Mesenchymal stem cell (in vitro differentiated cells and primary cell): ENCODE data around the gene MACROD2.

ENCODE experiments used
- DNase-seq: peaks from one replicate; pipeline ENCODE4 v3.0.0-alpha.2; 2013
- H2AFZ ChIP-seq: one replicate; pipeline ENCODE4 v1.6.1; 2013; ENCODE audit warnings: low read depth, mild to moderate bottlenecking, control low read depth, inconsistent platforms, low read length, moderate library complexity
- H2AK5ac ChIP-seq: 2 replicates; pipeline ENCODE4 v1.6.1; 2013; ENCODE audit warnings: low read length, moderate library complexity, mild to moderate bottlenecking, inconsistent platforms; ENCODE audit not compliant: severe bottlenecking
- H2BK120ac ChIP-seq: one replicate; pipeline ENCODE4 v1.6.1; 2013; ENCODE audit warnings: low read depth, mild to moderate bottlenecking, inconsistent platforms, low read length, moderate library complexity
- H2BK12ac ChIP-seq, 2 experiments: one replicate each; pipeline ENCODE4 v1.6.1; 2013; ENCODE audit warnings: inconsistent platforms in 2 of 2, low read length in 2 of 2, mild to moderate bottlenecking in 2 of 2, moderate library complexity in 2 of 2, control low read depth in 1 of 2
- H2BK15ac ChIP-seq: one replicate; pipeline ENCODE4 v1.6.1; 2013; ENCODE audit warnings: mild to moderate bottlenecking, low read depth, inconsistent platforms; ENCODE audit not compliant: poor library complexity, severe bottlenecking
- H2BK5ac ChIP-seq: 2 replicates; pipeline ENCODE4 v1.6.1; 2013; ENCODE audit warnings: low read depth, mild to moderate bottlenecking, low read length, control low read depth, inconsistent platforms; ENCODE audit not compliant: poor library complexity, severe bottlenecking
- H3K14ac ChIP-seq, 2 experiments: one replicate each; pipeline ENCODE4 v1.6.1; 2013; ENCODE audit warnings: inconsistent platforms in 2 of 2, low read length in 2 of 2, control low read depth in 1 of 2, mild to moderate bottlenecking in 1 of 2, moderate library complexity in 1 of 2
- H3K18ac ChIP-seq, 2 experiments: one replicate each; pipeline ENCODE4 v1.6.1; 2013; ENCODE audit warnings: inconsistent platforms in 2 of 2, low read length in 2 of 2, control low read depth in 1 of 2, low read depth in 1 of 2, mild to moderate bottlenecking in 1 of 2
- H3K23ac ChIP-seq, 2 experiments: one replicate each; pipeline ENCODE4 v1.6.1; 2013; ENCODE audit warnings: inconsistent platforms in 2 of 2, low read length in 2 of 2, mild to moderate bottlenecking in 2 of 2, moderate library complexity in 2 of 2, control low read depth in 1 of 2
- H3K27ac ChIP-seq: 2 replicates; pipeline ENCODE4 v1.5.1; 2013; ENCODE audit warnings: mild to moderate bottlenecking, moderate library complexity, low read length, control low read depth, inconsistent platforms; ENCODE audit not compliant: poor library complexity, severe bottlenecking
- H3K27me3 ChIP-seq, 2 experiments: 2 replicates each; pipeline versions ENCODE4 v1.6.1 to v1.7.0; 2013; ENCODE audit warnings: low read length in 2 of 2, mild to moderate bottlenecking in 2 of 2, moderate library complexity in 2 of 2, control low read depth in 1 of 2, inconsistent platforms in 1 of 2; ENCODE audit not compliant: control insufficient read depth in 1 of 2, insufficient read depth in 1 of 2
- H3K36me3 ChIP-seq, 2 experiments: 2 replicates each; pipeline versions ENCODE4 v1.6.1 to v1.7.0; 2013; ENCODE audit warnings: low read length in 2 of 2, control low read depth in 1 of 2, inconsistent platforms in 1 of 2, low read depth in 1 of 2, mild to moderate bottlenecking in 1 of 2; ENCODE audit not compliant: insufficient read depth in 2 of 2, control insufficient read depth in 1 of 2
- H3K4ac ChIP-seq, 2 experiments: one replicate each; pipeline ENCODE4 v1.6.1; 2013; ENCODE audit warnings: inconsistent platforms in 2 of 2, low read length in 2 of 2, mild to moderate bottlenecking in 2 of 2, moderate library complexity in 2 of 2, control low read depth in 1 of 2, low read depth in 1 of 2
- H3K4me1 ChIP-seq: 2 replicates; pipeline ENCODE4 v1.6.1; 2013; ENCODE audit warnings: low read depth, low read length, control low read depth; ENCODE audit not compliant: control insufficient read depth, insufficient read depth
- H3K4me2 ChIP-seq: 2 replicates; pipeline ENCODE4 v1.6.1; 2013; ENCODE audit warnings: low read length, mild to moderate bottlenecking, inconsistent platforms; ENCODE audit not compliant: poor library complexity, severe bottlenecking
- H3K4me3 ChIP-seq, 2 experiments: 2 replicates each; pipeline versions ENCODE4 v1.5.1 to v1.7.0; 2013; ENCODE audit warnings: low read length in 2 of 2, mild to moderate bottlenecking in 2 of 2, control low read depth in 1 of 2, low read depth in 1 of 2; ENCODE audit not compliant: insufficient read depth in 1 of 2
- H3K79me1 ChIP-seq: replicated peaks from 2 replicates; pipeline ENCODE4 v1.6.1; 2013; ENCODE audit warnings: mild to moderate bottlenecking, control low read depth, low read length, inconsistent platforms; ENCODE audit not compliant: poor library complexity, severe bottlenecking
- H3K9ac ChIP-seq: 2 replicates; pipeline ENCODE4 v1.7.0; 2013; ENCODE audit warnings: mild to moderate bottlenecking, low read length, moderate library complexity
- H3K9me3 ChIP-seq: 2 replicates; pipeline ENCODE4 v1.7.0; 2013; ENCODE audit warnings: mild to moderate bottlenecking, low read length; ENCODE audit not compliant: control insufficient read depth
- H4K8ac ChIP-seq: one replicate; pipeline ENCODE4 v1.6.1; 2013; ENCODE audit warnings: inconsistent platforms, mild to moderate bottlenecking, low read length, moderate library complexity
- H4K91ac ChIP-seq: one replicate; pipeline ENCODE4 v1.6.1; 2013; ENCODE audit warnings: mild to moderate bottlenecking, low read length, inconsistent platforms
- whole genome bisulfite sequencing: methylation state at CpG from one replicate; pipeline ENCODE4 v1.1.7; 2013; ENCODE audit warnings: mixed read lengths; 5-methylcytosine and 5-hydroxymethylcytosine counted together

MACROD2 gene

GRCh38 chr20:15143478-15143877 lies 1148.2 kb downstream of the MACROD2 start:
- no peak overlapping the region for H2AK5ac ChIP-seq
- H2AFZ ChIP-seq = no peak overlapping the region
- H3K4me1 ChIP-seq = no peaks in the 10 kb centered on the region
- H3K27me3 ChIP-seq = no peaks in the 10 kb centered on the region
- no peak overlapping the region for H3K23ac ChIP-seq
- H3K27ac ChIP-seq = no peak overlapping the region
- H3K4me2 ChIP-seq = no peak overlapping the region
- no peak overlapping the region for H3K14ac ChIP-seq
- H3K18ac ChIP-seq = no peak overlapping the region
- H2BK120ac ChIP-seq = no peak overlapping the region
- H3K36me3 ChIP-seq = no peaks in the 10 kb centered on the region
- 60% methylated on average over 1 of the region's 1 CpG for WGBS
- no peaks in the 10 kb centered on the region for H3K9me3 ChIP-seq
- no peaks in the 10 kb centered on the region for H3K79me1 ChIP-seq
- no peak overlapping the region for H2BK15ac ChIP-seq
- no peak overlapping the region for H3K9ac ChIP-seq
- no peak overlapping the region for H2BK12ac ChIP-seq
- no peak overlapping the region for H2BK5ac ChIP-seq
- DNase-seq = no peak
- no peak overlapping the region for H3K4ac ChIP-seq
- H4K8ac ChIP-seq = no peak overlapping the region
- no peak overlapping the region for H4K91ac ChIP-seq
- H3K4me3 ChIP-seq = no peak overlapping the region

- no peak overlapping the region for H2AFZ ChIP-seq
- H3K14ac ChIP-seq = no peak overlapping the region
- no peak for DNase-seq
- H3K18ac ChIP-seq = no peak overlapping the region
- H4K8ac ChIP-seq = no peak overlapping the region
- no peak overlapping the region for H3K9ac ChIP-seq
- H3K4ac ChIP-seq = no peak overlapping the region
- no peak overlapping the region for H2BK120ac ChIP-seq
- no peak overlapping the region for H3K4me3 ChIP-seq
- no peaks in the 10 kb centered on the region for H3K4me1 ChIP-seq
- no peaks in the 10 kb centered on the region for H3K36me3 ChIP-seq
- H3K4me2 ChIP-seq = no peak overlapping the region
- H2BK15ac ChIP-seq = no peak overlapping the region
- H4K91ac ChIP-seq = no peak overlapping the region
- H3K27me3 ChIP-seq = no peaks in the 10 kb centered on the region
- H2BK12ac ChIP-seq = no peak overlapping the region
- 88% methylated on average over 3 of the region's 3 CpGs for WGBS
- H3K27ac ChIP-seq = no peak overlapping the region
- no peak overlapping the region for H3K23ac ChIP-seq
- no peak overlapping the region for H2BK5ac ChIP-seq
- no peak overlapping the region for H2AK5ac ChIP-seq
- no peaks in the 10 kb centered on the region for H3K9me3 ChIP-seq
- H3K79me1 ChIP-seq = no peaks in the 10 kb centered on the region
Observed at GRCh38 chr20:15144916-15145315, 1149.6 kb downstream of the MACROD2 start.

- H2AK5ac ChIP-seq = no peak overlapping the region
- no peak overlapping the region for H2BK5ac ChIP-seq
- H2BK12ac ChIP-seq = no peak overlapping the region
- no peak overlapping the region for H2BK15ac ChIP-seq
- no peak overlapping the region for H3K27ac ChIP-seq
- H3K27me3 ChIP-seq = no peaks in the 10 kb centered on the region
- no peak overlapping the region for H3K23ac ChIP-seq
- no peak overlapping the region for H3K4ac ChIP-seq
- H2BK120ac ChIP-seq = no peak overlapping the region
- no peak overlapping the region for H3K4me2 ChIP-seq
- H3K4me1 ChIP-seq = no peaks in the 10 kb centered on the region
- DNase-seq = no peak
- no peaks in the 10 kb centered on the region for H3K9me3 ChIP-seq
- no peak overlapping the region for H3K18ac ChIP-seq
- 64% methylated on average over 1 of the region's 2 CpGs for WGBS
- H3K79me1 ChIP-seq = no peaks in the 10 kb centered on the region
- H4K91ac ChIP-seq = no peak overlapping the region
- no peak overlapping the region for H3K14ac ChIP-seq
- no peak overlapping the region for H4K8ac ChIP-seq
- no peaks in the 10 kb centered on the region for H3K36me3 ChIP-seq
- H3K9ac ChIP-seq = no peak overlapping the region
- no peak overlapping the region for H3K4me3 ChIP-seq
- H2AFZ ChIP-seq = no peak overlapping the region
Observed at GRCh38 chr20:15146948-15147347, 1151.6 kb downstream of the MACROD2 start.

DNA sequence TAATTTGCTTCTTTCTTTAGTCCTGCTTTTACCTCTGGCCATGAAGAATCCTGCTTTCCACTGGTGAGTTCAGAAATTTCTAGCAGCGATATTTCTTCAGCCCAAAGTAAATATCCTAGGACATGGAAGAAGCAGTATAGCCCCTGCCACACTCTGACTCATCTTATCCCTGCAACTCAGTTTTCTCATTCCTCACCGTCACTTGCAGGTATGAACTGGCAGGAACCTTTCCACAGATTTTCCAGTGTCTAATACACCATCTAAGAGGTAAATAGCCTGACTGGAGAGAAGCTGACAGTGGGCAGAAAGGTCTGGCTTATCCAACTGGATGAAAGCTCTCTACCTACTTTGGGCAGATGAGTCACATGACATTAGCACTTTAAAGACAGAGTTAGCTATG lies 1158.8 kb downstream of the MACROD2 start:
- H3K4me2 ChIP-seq = no peak overlapping the region
- H2BK12ac ChIP-seq = no peak overlapping the region
- no peak overlapping the region for H3K4ac ChIP-seq
- no peak overlapping the region for H2AK5ac ChIP-seq
- H3K14ac ChIP-seq = no peak overlapping the region
- no peak overlapping the region for H2BK120ac ChIP-seq
- no peaks in the 10 kb centered on the region for H3K4me1 ChIP-seq
- H3K79me1 ChIP-seq = no peaks in the 10 kb centered on the region
- H3K27me3 ChIP-seq = no peaks in the 10 kb centered on the region
- no peak overlapping the region for H3K18ac ChIP-seq
- H2AFZ ChIP-seq = no peak overlapping the region
- H3K27ac ChIP-seq = no peak overlapping the region
- no peak overlapping the region for H2BK15ac ChIP-seq
- no peak overlapping the region for H4K91ac ChIP-seq
- no peaks in the 10 kb centered on the region for H3K9me3 ChIP-seq
- WGBS = 81% methylated on average over 1 of the region's 2 CpGs
- no peak overlapping the region for H2BK5ac ChIP-seq
- no peak overlapping the region for H3K4me3 ChIP-seq
- no peak overlapping the region for H3K23ac ChIP-seq
- no peak for DNase-seq
- no peak overlapping the region for H3K9ac ChIP-seq
- H4K8ac ChIP-seq = no peak overlapping the region
- H3K36me3 ChIP-seq = no peaks in the 10 kb centered on the region
